Measurements from ENCODE around the gene GCSAM.

GRCh38 chr3:112115806-112116383 is 17.2 kb downstream of the GCSAM start:
- no peak for TF ChIP-seq CTCF (IDR thresholded peaks at IDR 0.05)
- no peak for TF ChIP-seq POLR2A (IDR thresholded peaks at IDR 0.05)

Data from lower leg skin (tissue), 3 donors.